HUDEP-2 (cell line): ENCODE results near the gene ZFPM1.

Experiments
- DNase-seq, 76 experiments: peaks; one replicate each; lab custom pipeline; 2025; ENCODE audit not compliant: unreplicated experiment in 76 of 76; lab: John Stamatoyannopoulos, UW

ZFPM1 gene

GRCh38 chr16:88494335-88495154 lies 41.5 kb downstream of the ZFPM1 start:
- DNase-seq, result no peak

- no peak for DNase-seq
Observed at GRCh38 chr16:88495268-88495772, 42.2 kb downstream of the ZFPM1 start.

- DNase-seq, result peak in 75 of 76 experiments; percentile 41 to 97 (median 90)
Observed at GRCh38 chr16:88497561-88498462, 44.7 kb downstream of the ZFPM1 start.

GRCh38 chr16:88498576-88499208 lies 45.6 kb downstream of the ZFPM1 start:
- DNase-seq, result peak in 2 of 76 experiments; percentile 36 to 38

GRCh38 chr16:88499292-88499691 lies 46.2 kb downstream of the ZFPM1 start:
- DNase-seq, result peak in 1 of 76 experiments; percentile 36

- DNase-seq, result peak in 33 of 76 experiments; percentile 15 to 72 (median 36)
Observed at GRCh38 chr16:88499836-88500251, 46.8 kb downstream of the ZFPM1 start.

GRCh38 chr16:88500255-88500661 lies 47.2 kb downstream of the ZFPM1 start:
- no peak for DNase-seq

- DNase-seq, result no peak
Observed at GRCh38 chr16:88502371-88502770, 49.3 kb downstream of the ZFPM1 start.

GRCh38 chr16:88502776-88503280 lies 49.7 kb downstream of the ZFPM1 start:
- no peak for DNase-seq

GRCh38 chr16:88503374-88503770 lies 50.3 kb downstream of the ZFPM1 start:
- DNase-seq, result peak in 1 of 76 experiments; percentile 10

GRCh38 chr16:88503771-88504488 lies 50.9 kb downstream of the ZFPM1 start:
- DNase-seq, result peak in 3 of 76 experiments; percentile 20 to 29 (median 23)

- peak in 3 of 76 experiments; percentile 21 to 27 (median 27) for DNase-seq
Observed at GRCh38 chr16:88504489-88505404, 51.7 kb downstream of the ZFPM1 start.

GRCh38 chr16:88505405-88506082 lies 52.5 kb downstream of the ZFPM1 start:
- peak in 62 of 76 experiments; percentile 16 to 82 (median 64) for DNase-seq

- no peak for DNase-seq
Observed at GRCh38 chr16:88506723-88507122, 53.6 kb downstream of the ZFPM1 start.

GRCh38 chr16:88507231-88507743 lies 54.2 kb downstream of the ZFPM1 start:
- DNase-seq, result no peak

- DNase-seq, result no peak
Observed at GRCh38 chr16:88508376-88508867, 55.3 kb downstream of the ZFPM1 start.

- DNase-seq, result peak in 21 of 76 experiments; percentile 7 to 72 (median 40)
Observed at GRCh38 chr16:88508868-88509748, 56.0 kb downstream of the ZFPM1 start.
